SU-DHL-6 (cell line): ENCODE results near the gene POLA1.
A peak's percentile ranks its signal among the peaks of the same experiment; 100 is the strongest.

ENCODE experiments used
- H2AFZ ChIP-seq: fragments of 200-600 bp; sonication (generic); 2 replicates; pipeline ENCODE4 v1.6.1; 2014; ENCODE audit warnings: low read depth, mild to moderate bottlenecking, moderate library complexity, mixed read lengths, antibody characterized with exemption, low read length; ENCODE audit not compliant: severe bottlenecking
- H3F3A ChIP-seq: fragments of 200-600 bp; shearing (Covaris generic); 2 replicates; pipeline ENCODE4 v1.6.0; 2016; ENCODE audit warnings: antibody characterized with exemption, mild to moderate bottlenecking; ENCODE audit not compliant: insufficient read depth
- H3K27ac ChIP-seq: fragments of 200-600 bp; sonication (generic); 2 replicates; pipeline ENCODE4 v1.5.1; 2016; ENCODE audit warnings: low read depth, mild to moderate bottlenecking, low read length, moderate library complexity, mixed read lengths
- H3K27me3 ChIP-seq: fragments of 200-600 bp; sonication (generic), shearing (Covaris generic); 2 replicates; pipeline ENCODE4 v1.6.0; 2014; ENCODE audit warnings: mild to moderate bottlenecking, low read length
- H3K36me3 ChIP-seq: fragments of 200-600 bp; sonication (generic); 2 replicates; pipeline ENCODE4 v1.6.1; 2014; ENCODE audit warnings: mild to moderate bottlenecking, low read length, mixed read lengths
- H3K4me2 ChIP-seq: fragments of 300-600, 200-600 bp; shearing (Covaris generic), sonication (generic); 2 replicates; pipeline ENCODE4 v1.6.0; 2014; ENCODE audit warnings: low read length, low read depth, mild to moderate bottlenecking; ENCODE audit not compliant: poor library complexity, severe bottlenecking
- H3K4me3 ChIP-seq: fragments of 200-600 bp; sonication (generic); 2 replicates; pipeline ENCODE4 v1.5.1; 2014; ENCODE audit warnings: antibody characterized with exemption, low read length, mild to moderate bottlenecking, mixed read lengths; ENCODE audit not compliant: insufficient read depth, poor library complexity, severe bottlenecking
- H3K79me2 ChIP-seq: fragments of 200-600 bp; sonication (generic); 2 replicates; pipeline ENCODE4 v1.6.1; 2014; ENCODE audit warnings: mild to moderate bottlenecking, low read length, moderate library complexity; ENCODE audit not compliant: insufficient read depth
- H3K9ac ChIP-seq: fragments of 200-600 bp; sonication (generic); 2 replicates; pipeline ENCODE4 v1.7.0; 2014; ENCODE audit warnings: mild to moderate bottlenecking, low read length
- H3K9me2 ChIP-seq: fragments of 200-600 bp; sonication (generic); replicated peaks from 2 replicates; pipeline ENCODE4 v1.6.1; 2014; ENCODE audit warnings: low read length; ENCODE audit not compliant: insufficient read depth
- H3K9me3 ChIP-seq: fragments of 200-600 bp; sonication (generic); 2 replicates; pipeline ENCODE4 v1.6.1; 2014; ENCODE audit warnings: low read length, mixed read lengths; ENCODE audit not compliant: insufficient read depth
- H4K20me1 ChIP-seq: fragments of 200-600 bp; sonication (generic); 2 replicates; pipeline ENCODE4 v1.6.1; 2014; ENCODE audit warnings: low read depth, mild to moderate bottlenecking, antibody characterized with exemption, low read length, moderate library complexity, mixed read lengths
- CTCF ChIP-seq: fragments of 200-600 bp; sonication (generic); IDR thresholded peaks from one replicate; pipeline ENCODE4 v1.5.1; 2017; ENCODE audit warnings: antibody characterized with exemption, mild to moderate bottlenecking, low read length, moderate library complexity; ENCODE audit not compliant: insufficient read depth, poor library complexity, severe bottlenecking
- EZH2phosphoT487 ChIP-seq: fragments of 200-600 bp; sonication (generic), shearing (Covaris generic); conservative IDR thresholded peaks from 2 replicates; pipeline ENCODE4 v1.6.1; 2018; ENCODE audit warnings: mild to moderate bottlenecking, antibody characterized with exemption, low read length, moderate library complexity, mixed read lengths

Gene POLA1

DNA sequence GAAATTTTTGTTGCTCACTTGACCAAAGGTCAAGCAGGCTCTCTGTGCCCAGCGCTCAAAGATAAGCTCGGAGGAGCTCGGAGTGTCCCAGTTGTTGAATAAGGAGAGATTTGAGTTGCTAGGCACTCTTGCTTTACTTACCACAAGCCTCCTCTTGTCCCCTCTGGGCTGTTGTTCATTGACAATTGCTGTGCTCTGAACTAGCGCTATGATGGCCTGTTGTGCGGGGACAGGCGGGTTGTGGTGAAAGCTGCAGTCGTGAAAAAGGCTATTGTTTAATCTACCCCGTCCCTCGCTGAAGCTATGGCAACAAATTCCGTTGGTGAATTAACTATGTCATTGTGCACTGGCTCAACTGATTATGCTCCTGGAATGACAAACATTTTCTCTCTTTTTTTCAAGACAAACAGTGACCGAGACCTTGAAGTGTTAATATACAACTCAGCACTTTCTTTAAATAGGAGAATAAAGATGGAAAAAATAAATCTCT lies 21.0 kb upstream of the POLA1 start:
- Histone ChIP-seq H3K9me3 (no peaks in the 10 kb centered on the region), H3K9ac (no peak overlapping the region), H3F3A (no peaks in the 10 kb centered on the region), H3K79me2 (no peaks in the 10 kb centered on the region), H4K20me1 (no peaks in the 10 kb centered on the region), H3K36me3 (no peaks in the 10 kb centered on the region), H3K4me2 (no peak overlapping the region), H3K27me3 (no peaks in the 10 kb centered on the region), H3K4me3 (no peak overlapping the region), H3K9me2 (no peaks in the 10 kb centered on the region), H2AFZ (no peak overlapping the region), H3K27ac (no peak overlapping the region)
- TF ChIP-seq EZH2phosphoT487 (no peak), CTCF (no peak)

DNA sequence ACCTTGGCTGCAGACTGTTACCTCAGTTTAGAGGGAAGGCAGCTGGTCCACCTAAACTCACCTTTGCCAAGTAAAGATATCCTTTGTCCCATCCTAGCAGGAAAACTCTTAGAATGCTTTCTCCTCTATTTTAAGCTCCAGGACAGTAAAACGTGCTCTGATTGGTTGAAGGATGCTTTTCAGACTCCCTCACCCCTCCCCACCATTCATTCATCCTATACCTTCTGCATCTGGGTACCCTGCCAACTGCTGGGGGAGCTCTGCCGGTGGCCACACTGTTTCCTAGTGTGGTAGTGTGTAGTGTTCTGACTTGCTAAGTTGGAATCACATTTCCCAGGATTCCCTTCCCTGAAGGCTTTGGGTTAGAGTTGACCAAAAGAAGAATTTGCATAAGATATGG lies 20.3 kb upstream of the POLA1 start:
- no peaks in the 10 kb centered on the region for H3K79me2 ChIP-seq
- H3K9me2 ChIP-seq = no peaks in the 10 kb centered on the region
- H3K4me2 ChIP-seq = no peak overlapping the region
- TF ChIP-seq EZH2phosphoT487 = no peak
- H4K20me1 ChIP-seq = no peaks in the 10 kb centered on the region
- no peaks in the 10 kb centered on the region for H3K36me3 ChIP-seq
- H3K4me3 ChIP-seq = no peak overlapping the region
- H3K27me3 ChIP-seq = no peaks in the 10 kb centered on the region
- H3K9ac ChIP-seq = no peak overlapping the region
- no peak overlapping the region for H3K27ac ChIP-seq
- no peak overlapping the region for H2AFZ ChIP-seq
- no peaks in the 10 kb centered on the region for H3K9me3 ChIP-seq
- no peaks in the 10 kb centered on the region for H3F3A ChIP-seq

GRCh38 chrX:24676403-24677024 lies 17.2 kb upstream of the POLA1 start:
- Histone ChIP-seq H3F3A (no peaks in the 10 kb centered on the region), H2AFZ (no peak overlapping the region), H3K79me2 (no peaks in the 10 kb centered on the region), H3K4me3 (no peak overlapping the region), H3K4me2 (no peak overlapping the region), H3K9ac (no peak overlapping the region), H3K9me3 (no peaks in the 10 kb centered on the region), H3K27ac (no peak overlapping the region), H3K27me3 (no peaks in the 10 kb centered on the region), H4K20me1 (no peaks in the 10 kb centered on the region), H3K9me2 (no peaks in the 10 kb centered on the region), H3K36me3 (no peaks in the 10 kb centered on the region)
- TF ChIP-seq CTCF (peak; percentile 16), EZH2phosphoT487 (no peak)

- Histone ChIP-seq H3K27me3 (no peaks in the 10 kb centered on the region), H3K9me2 (no peaks in the 10 kb centered on the region), H3K4me2 (no peak overlapping the region), H3K36me3 (no peaks in the 10 kb centered on the region), H3K4me3 (no peak overlapping the region), H3K9ac (no peak overlapping the region), H4K20me1 (no peaks in the 10 kb centered on the region), H3K27ac (no peak overlapping the region), H3K9me3 (no peaks in the 10 kb centered on the region), H3K79me2 (no peaks in the 10 kb centered on the region), H3F3A (no peaks in the 10 kb centered on the region), H2AFZ (no peak overlapping the region)
- TF ChIP-seq EZH2phosphoT487 (no peak), CTCF (no peak)
Observed at GRCh38 chrX:24682739-24683432, 10.8 kb upstream of the POLA1 start.
